ENCODE results near the gene MARCHF5. TPM values are rescaled to one million over a fixed set of nuclear protein-coding genes. Genes with fewer than 3 reads are reported as not detected.

The MARCHF5 gene
- total and polyA plus RNA-seq, 2 of the 8 experiments (the other 6 are each of a cell fraction or from before 2014, with no cell fraction given) = 8.7 to 26.8 TPM

- TF ChIP-seq KDM4A (IDR thresholded peaks at IDR 0.05; ENCODE audit: low read depth, low read length, severe bottlenecking) (peak; percentile 90), SAP30 (IDR thresholded peaks at IDR 0.05; ENCODE audit: insufficient read depth, insufficient replicate concordance, low read length) (no peak), SP4 (IDR thresholded peaks at IDR 0.05; ENCODE audit: low read length) (no peak)
Measured at GRCh38 chr10:92290837-92291615, at the start of gene MARCHF5, which contains the start of gene CPEB3 (continued).

All from H1 (cell line).